Breast epithelium (tissue), 3 donors: ENCODE data around the gene NAV2.

Experiments
- POLR2A ChIP-seq: fragments of 450-650 bp; IDR thresholded peaks from one replicate; pipeline ENCODE4 v1.6.1; 2016; ENCODE audit warnings: antibody characterized with exemption, mild to moderate bottlenecking, moderate library complexity
- TF ChIP-seq, protein P1 (sequence below), 3 donors: fragments of 450-650 bp; IDR thresholded peaks; one replicate each; pipeline ENCODE4 v1.5.1; 2016 to 2017; ENCODE audit warnings: antibody characterized with exemption in 3 of 3, mild to moderate bottlenecking in 3 of 3, moderate library complexity in 3 of 3

DNA sequence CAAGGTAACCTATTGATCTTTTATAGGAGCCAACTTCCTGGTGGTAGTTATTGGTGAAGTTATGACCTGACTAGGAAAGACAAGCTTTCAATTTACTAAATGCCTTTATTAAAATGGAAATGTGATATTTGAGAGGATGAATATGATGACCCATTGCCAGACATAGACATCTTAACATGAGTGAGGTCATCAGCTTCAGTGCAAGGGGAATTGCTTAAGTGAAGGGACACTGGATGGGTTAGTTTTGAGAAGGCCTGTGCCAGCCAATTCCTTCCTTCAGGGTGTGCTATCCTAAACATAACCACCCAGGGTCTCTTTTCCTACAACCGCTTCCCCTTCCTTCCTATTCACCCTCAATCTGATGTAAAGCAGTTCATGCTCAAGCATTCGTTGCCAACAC lies 21.5 kb downstream of the NAV2 start:
- TF ChIP-seq POLR2A = no peak
- TF ChIP-seq, protein P1, sequence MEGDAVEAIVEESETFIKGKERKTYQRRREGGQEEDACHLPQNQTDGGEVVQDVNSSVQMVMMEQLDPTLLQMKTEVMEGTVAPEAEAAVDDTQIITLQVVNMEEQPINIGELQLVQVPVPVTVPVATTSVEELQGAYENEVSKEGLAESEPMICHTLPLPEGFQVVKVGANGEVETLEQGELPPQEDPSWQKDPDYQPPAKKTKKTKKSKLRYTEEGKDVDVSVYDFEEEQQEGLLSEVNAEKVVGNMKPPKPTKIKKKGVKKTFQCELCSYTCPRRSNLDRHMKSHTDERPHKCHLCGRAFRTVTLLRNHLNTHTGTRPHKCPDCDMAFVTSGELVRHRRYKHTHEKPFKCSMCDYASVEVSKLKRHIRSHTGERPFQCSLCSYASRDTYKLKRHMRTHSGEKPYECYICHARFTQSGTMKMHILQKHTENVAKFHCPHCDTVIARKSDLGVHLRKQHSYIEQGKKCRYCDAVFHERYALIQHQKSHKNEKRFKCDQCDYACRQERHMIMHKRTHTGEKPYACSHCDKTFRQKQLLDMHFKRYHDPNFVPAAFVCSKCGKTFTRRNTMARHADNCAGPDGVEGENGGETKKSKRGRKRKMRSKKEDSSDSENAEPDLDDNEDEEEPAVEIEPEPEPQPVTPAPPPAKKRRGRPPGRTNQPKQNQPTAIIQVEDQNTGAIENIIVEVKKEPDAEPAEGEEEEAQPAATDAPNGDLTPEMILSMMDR (IDR thresholded peaks at IDR 0.05) = no peak
